GM12864 (cell line): ENCODE data around the gene IREB2.

Experiments
- DNase-seq: peaks from one replicate; pipeline ENCODE4 v3.0.0-alpha.2; 2011; ENCODE audit warnings: low read depth
- H3K4me3 ChIP-seq: 2 replicates; pipeline ENCODE4 v1.5.1; 2011; ENCODE audit warnings: mild to moderate bottlenecking, low read depth, low read length, control low read depth
- CTCF ChIP-seq: IDR thresholded peaks from 2 replicates; pipeline ENCODE4 v1.5.1; 2011; ENCODE audit warnings: low read depth, mild to moderate bottlenecking, moderate library complexity, low read length, control low read depth, inconsistent platforms; ENCODE audit errors: missing control alignments

The IREB2 gene

GRCh38 chr15:78541744-78542034 lies 103.7 kb downstream of the IREB2 start:
- DNase-seq: no peak
- H3K4me3 ChIP-seq: peak overlapping the region; percentile 95
- TF ChIP-seq CTCF: no peak

- no peak for TF ChIP-seq CTCF
- no peak for DNase-seq
- no peak overlapping the region for H3K4me3 ChIP-seq
Measured at GRCh38 chr15:78542647-78543046, 104.6 kb downstream of the IREB2 start.

GRCh38 chr15:78550194-78550593 lies 112.2 kb downstream of the IREB2 start:
- DNase-seq: no peak
- no peak for TF ChIP-seq CTCF
- H3K4me3 ChIP-seq: no peak overlapping the region

GRCh38 chr15:78550815-78551214 lies 112.8 kb downstream of the IREB2 start:
- H3K4me3 ChIP-seq: no peak overlapping the region
- DNase-seq: no peak

More at GRCh38 chr15:78550815-78551214, 112.8 kb downstream of the IREB2 start:
- TF ChIP-seq CTCF: no peak
